Gastroesophageal sphincter (tissue), 3 donors: ENCODE measurements around the gene CFAP74.

Experiments used
- POLR2A ChIP-seq, 2 donors: fragments of 450-650 bp; IDR thresholded peaks; one replicate each; pipeline ENCODE4 v1.6.1; 2017; ENCODE audit warnings: antibody characterized with exemption in 2 of 2, mild to moderate bottlenecking in 2 of 2, moderate library complexity in 1 of 2
- POLR2AphosphoS5 ChIP-seq: sonication (generic); formaldehyde crosslinking; IDR thresholded peaks from one replicate; pipeline ENCODE4 v1.6.1; 2017; ENCODE audit warnings: antibody characterized with exemption
- TF ChIP-seq, protein P1 (sequence below), 4 experiments: fragments of 200-600 bp in 2 of 4; fragments of 450-650 bp in 2 of 4; sonication (generic) in 1 of 4; IDR thresholded peaks; one replicate each; pipeline ENCODE4 v1.5.1; 2017 to 2019; ENCODE audit warnings: antibody characterized with exemption in 4 of 4, mild to moderate bottlenecking in 2 of 4, moderate library complexity in 2 of 4

DNA sequence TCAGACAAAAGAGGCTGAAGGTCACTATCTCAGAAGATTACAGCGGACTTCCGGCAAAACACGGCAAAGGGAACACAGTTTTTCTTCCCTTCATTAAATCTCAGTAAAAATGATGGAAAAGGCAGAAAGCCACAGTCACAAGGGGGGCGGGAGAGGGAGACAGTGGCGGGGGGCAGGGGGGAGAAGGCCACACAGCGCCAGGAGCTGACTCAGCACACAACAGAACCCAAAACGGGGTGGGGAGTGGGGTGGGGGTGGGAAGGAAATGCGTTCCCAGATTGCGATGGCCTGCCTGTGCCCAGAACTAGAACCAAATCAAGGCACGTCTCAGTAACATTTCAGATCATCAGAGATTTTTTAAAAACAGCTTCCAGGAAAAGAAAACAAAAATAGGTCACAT is 13.4 kb downstream of the CFAP74 start:
- TF ChIP-seq, protein P1, sequence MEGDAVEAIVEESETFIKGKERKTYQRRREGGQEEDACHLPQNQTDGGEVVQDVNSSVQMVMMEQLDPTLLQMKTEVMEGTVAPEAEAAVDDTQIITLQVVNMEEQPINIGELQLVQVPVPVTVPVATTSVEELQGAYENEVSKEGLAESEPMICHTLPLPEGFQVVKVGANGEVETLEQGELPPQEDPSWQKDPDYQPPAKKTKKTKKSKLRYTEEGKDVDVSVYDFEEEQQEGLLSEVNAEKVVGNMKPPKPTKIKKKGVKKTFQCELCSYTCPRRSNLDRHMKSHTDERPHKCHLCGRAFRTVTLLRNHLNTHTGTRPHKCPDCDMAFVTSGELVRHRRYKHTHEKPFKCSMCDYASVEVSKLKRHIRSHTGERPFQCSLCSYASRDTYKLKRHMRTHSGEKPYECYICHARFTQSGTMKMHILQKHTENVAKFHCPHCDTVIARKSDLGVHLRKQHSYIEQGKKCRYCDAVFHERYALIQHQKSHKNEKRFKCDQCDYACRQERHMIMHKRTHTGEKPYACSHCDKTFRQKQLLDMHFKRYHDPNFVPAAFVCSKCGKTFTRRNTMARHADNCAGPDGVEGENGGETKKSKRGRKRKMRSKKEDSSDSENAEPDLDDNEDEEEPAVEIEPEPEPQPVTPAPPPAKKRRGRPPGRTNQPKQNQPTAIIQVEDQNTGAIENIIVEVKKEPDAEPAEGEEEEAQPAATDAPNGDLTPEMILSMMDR (IDR thresholded peaks at IDR 0.05): no peak
- TF ChIP-seq POLR2A (IDR thresholded peaks at IDR 0.05) (no peak), POLR2AphosphoS5 (no peak)
